ENCODE results near the gene LHPP. TPM values are rescaled to one million over a fixed set of nuclear protein-coding genes. Genes with fewer than 3 reads are reported as not detected.

The LHPP gene
- total RNA-seq, 1 donor from 2014 or later = 24.5 TPM

DNA sequence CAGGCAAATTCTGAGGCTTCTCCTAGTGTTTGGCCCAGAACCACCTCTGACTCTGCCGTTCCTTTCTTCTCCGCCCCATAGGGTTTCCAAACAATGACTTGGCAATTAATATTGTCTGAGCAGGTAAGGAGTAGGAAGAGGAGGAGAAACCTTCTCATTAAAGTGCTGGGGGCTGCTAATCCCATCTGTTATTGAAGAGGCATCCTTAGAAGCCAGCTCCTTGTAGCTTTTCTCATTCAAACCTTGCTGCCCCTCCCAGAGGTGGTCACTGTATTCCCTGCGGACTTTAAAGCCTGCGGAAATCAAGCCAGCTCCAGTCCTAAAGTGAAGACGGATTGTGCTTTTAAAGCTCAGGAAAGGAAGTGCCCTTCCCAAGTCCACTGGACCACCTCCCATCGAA, 10.3 kb upstream of the LHPP start:
- Histone ChIP-seq H4K20me1 (ENCODE audit: low read depth) (peaks cover 49% of the 10 kb centered on the region), H3K4me3 (peak overlapping the region; percentile 55), H3K9ac (no peak overlapping the region), H3K4me2 (peak overlapping the region; percentile 89), H3F3A (ENCODE audit: low read depth) (peaks cover 49% of the 10 kb centered on the region), H3K27ac (no peak overlapping the region), H3K9me3 (ENCODE audit: low read depth) (no peaks in the 10 kb centered on the region), H3K36me3 (no peaks in the 10 kb centered on the region), H3K27me3 (peaks cover 100% of the 10 kb centered on the region), H3K79me2 (ENCODE audit: low read depth) (no peaks in the 10 kb centered on the region), H2AFZ (replicated peaks) (no peak overlapping the region), H3K4me1 (peaks cover 49% of the 10 kb centered on the region)
- peak; percentile 51 for DNase-seq (ENCODE audit: low spot score)
- Mint-ChIP-seq H3K4me1 (peaks cover 38% of the 10 kb centered on the region), H3K27me3 (ENCODE audit: insufficient read depth, low read depth) (peaks cover 64% of the 10 kb centered on the region), H3K9me3 (peaks cover 2% of the 10 kb centered on the region), H3K4me3 (peak overlapping the region; percentile 82), H3K27ac (no peak overlapping the region), H3K36me3 (no peaks in the 10 kb centered on the region)
- no peak for TF ChIP-seq EZH2phosphoT487 (IDR thresholded peaks at IDR 0.05)
- TF ChIP-seq, protein P1, sequence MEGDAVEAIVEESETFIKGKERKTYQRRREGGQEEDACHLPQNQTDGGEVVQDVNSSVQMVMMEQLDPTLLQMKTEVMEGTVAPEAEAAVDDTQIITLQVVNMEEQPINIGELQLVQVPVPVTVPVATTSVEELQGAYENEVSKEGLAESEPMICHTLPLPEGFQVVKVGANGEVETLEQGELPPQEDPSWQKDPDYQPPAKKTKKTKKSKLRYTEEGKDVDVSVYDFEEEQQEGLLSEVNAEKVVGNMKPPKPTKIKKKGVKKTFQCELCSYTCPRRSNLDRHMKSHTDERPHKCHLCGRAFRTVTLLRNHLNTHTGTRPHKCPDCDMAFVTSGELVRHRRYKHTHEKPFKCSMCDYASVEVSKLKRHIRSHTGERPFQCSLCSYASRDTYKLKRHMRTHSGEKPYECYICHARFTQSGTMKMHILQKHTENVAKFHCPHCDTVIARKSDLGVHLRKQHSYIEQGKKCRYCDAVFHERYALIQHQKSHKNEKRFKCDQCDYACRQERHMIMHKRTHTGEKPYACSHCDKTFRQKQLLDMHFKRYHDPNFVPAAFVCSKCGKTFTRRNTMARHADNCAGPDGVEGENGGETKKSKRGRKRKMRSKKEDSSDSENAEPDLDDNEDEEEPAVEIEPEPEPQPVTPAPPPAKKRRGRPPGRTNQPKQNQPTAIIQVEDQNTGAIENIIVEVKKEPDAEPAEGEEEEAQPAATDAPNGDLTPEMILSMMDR (IDR thresholded peaks at IDR 0.05) = no peak
- no peak for TF ChIP-seq EZH2 (IDR thresholded peaks at IDR 0.05)

DNA sequence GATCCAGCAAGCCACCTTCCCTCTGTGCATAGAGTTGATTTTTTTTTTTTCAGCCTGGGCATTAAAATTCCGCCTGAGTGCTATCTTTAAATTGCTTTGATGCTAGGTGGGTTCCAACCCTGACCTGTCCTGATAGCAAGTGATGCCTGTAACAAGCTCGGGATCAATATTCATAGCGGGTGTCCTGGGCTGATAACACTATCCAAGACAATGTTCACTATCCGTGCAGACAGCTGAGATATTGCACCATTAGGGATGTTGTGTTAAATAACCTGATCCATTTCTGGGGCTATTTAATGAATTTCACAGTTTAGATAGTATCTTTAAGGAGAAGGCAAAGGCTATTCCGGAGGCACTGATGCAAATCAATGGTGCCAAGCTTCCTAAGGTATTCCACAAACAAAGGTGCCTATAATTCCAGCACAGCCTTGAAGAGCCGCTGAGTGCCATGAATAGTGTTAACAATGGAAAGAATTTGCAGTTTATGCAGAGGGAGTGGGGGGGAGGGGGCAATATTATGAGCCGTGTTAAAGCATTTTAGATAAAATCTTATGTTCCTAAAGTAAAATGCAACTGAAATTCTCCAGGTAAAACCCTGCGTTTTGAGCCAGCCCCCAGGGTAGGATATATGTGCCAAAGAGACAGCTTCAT, 7.5 kb upstream of the LHPP start:
- H3K27me3 ChIP-seq = peaks cover 99% of the 10 kb centered on the region
- DNase-seq (ENCODE audit: low spot score) = peak; percentile 39
- peaks cover 45% of the 10 kb centered on the region for H3K4me1 Mint-ChIP-seq
- TF ChIP-seq, protein P1 (IDR thresholded peaks at IDR 0.05) = no peak
- no peak for TF ChIP-seq EZH2phosphoT487 (IDR thresholded peaks at IDR 0.05)
- TF ChIP-seq EZH2 (IDR thresholded peaks at IDR 0.05) = no peak
- no peaks in the 10 kb centered on the region for H3K79me2 ChIP-seq (ENCODE audit: low read depth)
- no peak overlapping the region for H3K4me3 Mint-ChIP-seq
- H3K36me3 Mint-ChIP-seq = no peaks in the 10 kb centered on the region
- H4K20me1 ChIP-seq (ENCODE audit: low read depth) = peaks cover 28% of the 10 kb centered on the region
- no peak overlapping the region for H3K4me3 ChIP-seq
- no peaks in the 10 kb centered on the region for H3K9me3 ChIP-seq (ENCODE audit: low read depth)
- H3K9me3 Mint-ChIP-seq = no peaks in the 10 kb centered on the region
- peaks cover 51% of the 10 kb centered on the region for H3K27me3 Mint-ChIP-seq (ENCODE audit: insufficient read depth, low read depth)
- no peak overlapping the region for H2AFZ ChIP-seq (replicated peaks)
- H3K36me3 ChIP-seq = no peaks in the 10 kb centered on the region
- peaks cover 34% of the 10 kb centered on the region for H3F3A ChIP-seq (ENCODE audit: low read depth)
- H3K4me1 ChIP-seq = peaks cover 36% of the 10 kb centered on the region
- H3K9ac ChIP-seq = no peak overlapping the region
- H3K4me2 ChIP-seq = no peak overlapping the region
- no peak overlapping the region for H3K27ac Mint-ChIP-seq
- H3K27ac ChIP-seq = no peak overlapping the region

DNA sequence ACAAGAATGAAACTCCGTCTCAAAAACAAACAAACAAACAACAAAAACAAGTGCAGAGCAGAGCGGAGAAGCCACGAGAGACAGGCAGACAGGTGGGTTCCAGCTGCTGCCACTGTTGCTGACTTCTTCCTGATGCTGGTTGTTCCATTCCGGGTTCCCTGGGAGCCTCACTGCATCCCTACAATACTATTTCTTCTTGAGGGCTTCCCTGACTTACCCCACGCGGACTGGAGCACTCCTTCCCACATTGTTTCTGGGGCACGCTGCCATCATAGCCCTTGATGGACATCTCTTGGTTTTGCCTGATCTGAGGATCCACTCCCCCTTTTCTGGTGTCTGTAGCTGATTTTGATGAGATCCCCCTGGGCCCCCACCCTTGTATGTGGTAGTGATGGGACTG, 6.2 kb upstream of the LHPP start:
- Histone ChIP-seq H3K79me2 (ENCODE audit: low read depth) (no peaks in the 10 kb centered on the region), H2AFZ (replicated peaks) (no peak overlapping the region), H3K4me2 (no peak overlapping the region), H4K20me1 (ENCODE audit: low read depth) (peaks cover 18% of the 10 kb centered on the region), H3K27ac (no peak overlapping the region), H3K27me3 (peaks cover 89% of the 10 kb centered on the region), H3K9me3 (ENCODE audit: low read depth) (no peaks in the 10 kb centered on the region), H3F3A (ENCODE audit: low read depth) (peaks cover 23% of the 10 kb centered on the region), H3K36me3 (no peaks in the 10 kb centered on the region), H3K4me3 (no peak overlapping the region), H3K9ac (no peak overlapping the region), H3K4me1 (peaks cover 29% of the 10 kb centered on the region)
- H3K4me1 Mint-ChIP-seq = peaks cover 38% of the 10 kb centered on the region
- H3K36me3 Mint-ChIP-seq = no peaks in the 10 kb centered on the region
- no peaks in the 10 kb centered on the region for H3K9me3 Mint-ChIP-seq
- peaks cover 43% of the 10 kb centered on the region for H3K27me3 Mint-ChIP-seq (ENCODE audit: insufficient read depth, low read depth)
- TF ChIP-seq EZH2phosphoT487 (IDR thresholded peaks at IDR 0.05) (no peak), EZH2 (IDR thresholded peaks at IDR 0.05) (no peak)
- TF ChIP-seq, protein P1 (IDR thresholded peaks at IDR 0.05) = no peak
- DNase-seq (ENCODE audit: low spot score) = no peak
- H3K27ac Mint-ChIP-seq = no peak overlapping the region
- H3K4me3 Mint-ChIP-seq = no peak overlapping the region

All from neural progenitor cell (in vitro differentiated cells).